ENCODE measurements around the gene CCDC107.
"Not testable (repeated sequence)": the region's sequence is repeated elsewhere in the genome, so short reads cannot be mapped to it uniquely, and the experiment has no call there.

The CCDC107 gene

GRCh38 chr9:35658137-35658967, at the start of gene CCDC107:
Gene CCDC107 (plus strand): TSS chr9:35658292. CDS start chr9:35658380, 88 bp downstream.
- TF ChIP-seq CTCF (IDR thresholded peaks at IDR 0.05; ENCODE audit: low read length, missing control alignments), result peak; percentile 40
- peak within 1 kb of the TSS; percentile 85 for H3K4me3 ChIP-seq (replicated peaks; ENCODE audit: low read depth, low read length)
- peak; percentile 86 for DNase-seq (ENCODE audit: low read depth)

- DNase-seq (ENCODE audit: low read depth), result no peak
- H3K4me3 ChIP-seq (replicated peaks; ENCODE audit: low read depth, low read length), result no peak overlapping the region
- TF ChIP-seq CTCF (IDR thresholded peaks at IDR 0.05; ENCODE audit: low read length, missing control alignments), result no peak
Measured at GRCh38 chr9:35609001-35609819, 48.9 kb upstream of the CCDC107 start.

- TF ChIP-seq CTCF (IDR thresholded peaks at IDR 0.05; ENCODE audit: low read length, missing control alignments), result no peak
- H3K4me3 ChIP-seq (replicated peaks; ENCODE audit: low read depth, low read length), result no peak overlapping the region
- DNase-seq (ENCODE audit: low read depth), result no peak
Measured at GRCh38 chr9:35609820-35610163, 48.3 kb upstream of the CCDC107 start.

GRCh38 chr9:35611230-35611797, 46.8 kb upstream of the CCDC107 start:
- no peak overlapping the region for H3K4me3 ChIP-seq (replicated peaks; ENCODE audit: low read depth, low read length)
- TF ChIP-seq CTCF (IDR thresholded peaks at IDR 0.05; ENCODE audit: low read length, missing control alignments), result peak; percentile 80
- peak; percentile 58 for DNase-seq (ENCODE audit: low read depth)

- not testable (repeated sequence) for H3K4me3 ChIP-seq (replicated peaks; ENCODE audit: low read depth, low read length); DNase-seq (ENCODE audit: low read depth)
Measured at GRCh38 chr9:35612066-35612465, 46.0 kb upstream of the CCDC107 start.

GRCh38 chr9:35612843-35613242, 45.2 kb upstream of the CCDC107 start:
- DNase-seq (ENCODE audit: low read depth), result no peak
- no peak for TF ChIP-seq CTCF (IDR thresholded peaks at IDR 0.05; ENCODE audit: low read length, missing control alignments)
- H3K4me3 ChIP-seq (replicated peaks; ENCODE audit: low read depth, low read length), result no peak overlapping the region

GRCh38 chr9:35615981-35616680, 42.0 kb upstream of the CCDC107 start:
- no peak overlapping the region for H3K4me3 ChIP-seq (replicated peaks; ENCODE audit: low read depth, low read length)
- no peak for DNase-seq (ENCODE audit: low read depth)
- no peak for TF ChIP-seq CTCF (IDR thresholded peaks at IDR 0.05; ENCODE audit: low read length, missing control alignments)

Data from fibroblast of pulmonary artery (primary cell).